NCI-H2029 treated with DMSO at 0.1 percent for 48 hours (cell line): ENCODE data around the gene CD8B.
"Not testable (repeated sequence)": the region's sequence is repeated elsewhere in the genome, so short reads cannot be mapped to it uniquely, and the experiment has no call there.

ENCODE experiments used
- DNase-seq: peaks from one replicate; lab custom pipeline; 2025; lab: John Stamatoyannopoulos, UW

The CD8B gene

GRCh38 chr2:86835548-86835889, 26.2 kb downstream of the CD8B start:
- DNase-seq = not testable (repeated sequence)

- no peak for DNase-seq
Measured at GRCh38 chr2:86833315-86833714, 28.4 kb downstream of the CD8B start.

GRCh38 chr2:86832334-86833096, 29.2 kb downstream of the CD8B start:
- DNase-seq = no peak

- no peak for DNase-seq
Measured at GRCh38 chr2:86831537-86831936, 30.1 kb downstream of the CD8B start.

- DNase-seq = no peak
Measured at GRCh38 chr2:86826951-86827350, 34.7 kb downstream of the CD8B start.

- DNase-seq = no peak
Measured at GRCh38 chr2:86825693-86826381, 35.8 kb downstream of the CD8B start.

- no peak for DNase-seq
Measured at GRCh38 chr2:86825036-86825692, 36.5 kb downstream of the CD8B start.

GRCh38 chr2:86822668-86823345, 38.9 kb downstream of the CD8B start:
- DNase-seq = no peak

GRCh38 chr2:86821842-86822241, 39.8 kb downstream of the CD8B start:
- no peak for DNase-seq

GRCh38 chr2:86821306-86821705, 40.4 kb downstream of the CD8B start:
- no peak for DNase-seq

GRCh38 chr2:86818957-86819356, 42.7 kb downstream of the CD8B start:
- DNase-seq = no peak

- no peak for DNase-seq
Measured at GRCh38 chr2:86818114-86818801, 43.4 kb downstream of the CD8B start.

GRCh38 chr2:86815611-86816010, 46.1 kb downstream of the CD8B start:
- DNase-seq = no peak

- no peak for DNase-seq
Measured at GRCh38 chr2:86809481-86810121, 52.1 kb downstream of the CD8B start.

- DNase-seq = peak; percentile 88
Measured at GRCh38 chr2:86808315-86809161, 53.1 kb downstream of the CD8B start.

GRCh38 chr2:86807468-86808275, 54.0 kb downstream of the CD8B start:
- DNase-seq = peak; percentile 21

GRCh38 chr2:86807133-86807467, 54.6 kb downstream of the CD8B start:
- no peak for DNase-seq

- DNase-seq = no peak
Measured at GRCh38 chr2:86806059-86806857, 55.4 kb downstream of the CD8B start.
